Activated T-helper 1 cell treated with Interleukin-2 at 50 U/mL for 16 hours (primary cell): ENCODE results near the gene LRRC3C.

Source experiments
- DNase-seq: peaks from one replicate; pipeline ENCODE4 v3.0.0-alpha.2; 2020; ENCODE audit warnings: low read depth

Gene LRRC3C

GRCh38 chr17:39923836-39924690, 3.5 kb upstream of the LRRC3C start:
- no peak for DNase-seq

- no peak for DNase-seq
Measured at GRCh38 chr17:39924691-39925055, 2.9 kb upstream of the LRRC3C start.

- no peak for DNase-seq
Measured at GRCh38 chr17:39925282-39926134, 2.0 kb upstream of the LRRC3C start.

GRCh38 chr17:39926135-39926587, 1.4 kb upstream of the LRRC3C start:
- DNase-seq, result no peak

- peak; percentile 40 for DNase-seq
Measured at GRCh38 chr17:39926588-39927100, 888 bp upstream of the LRRC3C start.

GRCh38 chr17:39927929-39928857, 661 bp downstream of the LRRC3C start:
- no peak for DNase-seq

GRCh38 chr17:39928858-39929645, 1.5 kb downstream of the LRRC3C start:
- no peak for DNase-seq

- no peak for DNase-seq
Measured at GRCh38 chr17:39929646-39930407, 2.3 kb downstream of the LRRC3C start.

GRCh38 chr17:39933912-39934311, 6.4 kb downstream of the LRRC3C start:
- DNase-seq, result no peak

- DNase-seq, result no peak
Measured at GRCh38 chr17:39934324-39934723, 6.8 kb downstream of the LRRC3C start.

- DNase-seq, result no peak
Measured at GRCh38 chr17:39935909-39936308, 8.4 kb downstream of the LRRC3C start.

GRCh38 chr17:39937447-39937846, 9.9 kb downstream of the LRRC3C start:
- no peak for DNase-seq

GRCh38 chr17:39938140-39938869, 10.8 kb downstream of the LRRC3C start:
- DNase-seq, result no peak

- DNase-seq, result no peak
Measured at GRCh38 chr17:39939106-39939505, 11.6 kb downstream of the LRRC3C start.

GRCh38 chr17:39939588-39940419, 12.3 kb downstream of the LRRC3C start:
- DNase-seq, result no peak

- no peak for DNase-seq
Measured at GRCh38 chr17:39943702-39944392, 16.3 kb downstream of the LRRC3C start.

GRCh38 chr17:39944393-39944711, 16.8 kb downstream of the LRRC3C start:
- DNase-seq, result no peak
